OCI-M2 (cell line): Measurements from ENCODE around the gene ATP10B.

Source experiments
- DNase-seq: peaks from one replicate; lab custom pipeline; 2025; ENCODE audit not compliant: unreplicated experiment; lab: John Stamatoyannopoulos, UW

ATP10B gene

GRCh38 chr5:160565376-160565775, 286.6 kb downstream of the ATP10B start:
- DNase-seq, result no peak

GRCh38 chr5:160556846-160557245, 295.2 kb downstream of the ATP10B start:
- no peak for DNase-seq

- no peak for DNase-seq
Observed at GRCh38 chr5:160555971-160556631, 295.9 kb downstream of the ATP10B start.

GRCh38 chr5:160555581-160555970, 296.4 kb downstream of the ATP10B start:
- DNase-seq, result no peak

GRCh38 chr5:160550075-160550474, 301.9 kb downstream of the ATP10B start:
- DNase-seq, result no peak

- no peak for DNase-seq
Observed at GRCh38 chr5:160548949-160549645, 302.9 kb downstream of the ATP10B start.

- no peak for DNase-seq
Observed at GRCh38 chr5:160547872-160548271, 304.1 kb downstream of the ATP10B start.

GRCh38 chr5:160547061-160547460, 304.9 kb downstream of the ATP10B start:
- no peak for DNase-seq

- no peak for DNase-seq
Observed at GRCh38 chr5:160545832-160546231, 306.2 kb downstream of the ATP10B start.

- DNase-seq, result no peak
Observed at GRCh38 chr5:160543395-160543794, 308.6 kb downstream of the ATP10B start.

- DNase-seq, result no peak
Observed at GRCh38 chr5:160542840-160543239, 309.2 kb downstream of the ATP10B start.

GRCh38 chr5:160542281-160542680, 309.7 kb downstream of the ATP10B start:
- DNase-seq, result no peak

GRCh38 chr5:160539431-160539830, 312.6 kb downstream of the ATP10B start:
- no peak for DNase-seq

GRCh38 chr5:160537940-160538339, 314.1 kb downstream of the ATP10B start:
- DNase-seq, result no peak

- DNase-seq, result no peak
Observed at GRCh38 chr5:160537116-160537515, 314.9 kb downstream of the ATP10B start.

GRCh38 chr5:160534914-160535313, 317.1 kb downstream of the ATP10B start:
- no peak for DNase-seq

GRCh38 chr5:160534125-160534524, 317.9 kb downstream of the ATP10B start:
- no peak for DNase-seq

GRCh38 chr5:160525471-160526261, 326.3 kb downstream of the ATP10B start:
- no peak for DNase-seq

GRCh38 chr5:160524827-160525226, 327.2 kb downstream of the ATP10B start:
- no peak for DNase-seq

GRCh38 chr5:160523502-160524163, 328.4 kb downstream of the ATP10B start:
- no peak for DNase-seq

GRCh38 chr5:160521392-160521663, 330.7 kb downstream of the ATP10B start:
- DNase-seq, result no peak
